Psoas muscle (tissue), 8 donors: ENCODE measurements around the gene HSD3B7. TPM values are rescaled to one million over a fixed set of nuclear protein-coding genes. Genes with fewer than 3 reads are reported as not detected.

Experiments
- ATAC-seq, 4 donors: fragments of 200-7000 bp; cut with Tn5 transposase; one replicate each; pipeline ENCODE4 v1.9.1; 2020; ENCODE audit warnings: moderate library complexity in 3 of 4, mild to moderate bottlenecking in 2 of 4
- DNase-seq, 2 donors: peaks; one replicate each; pipeline ENCODE4 v3.0.0-alpha.2; 2020
- H3K27ac ChIP-seq: fragments of 200-600 bp; one replicate; pipeline ENCODE4 v1.8.0; 2022
- H3K27me3 ChIP-seq, 3 donors: fragments of 200-600 bp in 1 of 3; one replicate each; pipeline versions ENCODE4 v1.6.1 to v1.8.0; 2013 to 2022; ENCODE audit warnings: low read length in 2 of 3, mild to moderate bottlenecking in 2 of 3, moderate library complexity in 1 of 3; ENCODE audit not compliant: insufficient read depth in 3 of 3
- H3K36me3 ChIP-seq, 2 donors: fragments of 200-600 bp in 1 of 2; one replicate each; pipeline versions ENCODE4 v1.6.1 to v1.8.0; 2013 to 2022; ENCODE audit warnings: low read depth in 1 of 2, mild to moderate bottlenecking in 1 of 2, moderate library complexity in 1 of 2; ENCODE audit not compliant: insufficient read depth in 1 of 2
- H3K4me1 ChIP-seq: fragments of 200-600 bp; one replicate; pipeline ENCODE4 v1.8.0; 2022
- H3K4me3 ChIP-seq: fragments of 200-600 bp; one replicate; pipeline ENCODE4 v1.8.0; 2022; ENCODE audit warnings: mild to moderate bottlenecking
- H3K9me3 ChIP-seq: fragments of 200-600 bp; one replicate; pipeline ENCODE4 v1.8.0; 2022
- WGBS, 3 donors: extraction: QIAGEN DNeasy Blood & Tissue Kit; methylation state at CpG; one replicate each; pipeline versions ENCODE4 v1.1.6 to v1.1.7; 2013; 5-methylcytosine and 5-hydroxymethylcytosine counted together
- intact Hi-C, 2 donors: fragments of 100-400 bp; cut with DNase I; formaldehyde crosslinking; loops; one replicate each; pipeline versions ENCODE4 v1.11.0 to v1.14.2; 2022
- polyA plus RNA-seq, 3 donors: library from polyadenylated mRNA; stranded (reverse); fragments of 200-250 nt; gene quantifications; one replicate each; pipeline ENCODE4 v1.2.3, GENCODE V29; 2013
- total RNA-seq, 4 donors: library from RNA; stranded (reverse); fragmentation: NEBNext Ultra II Directional in 2 of 4; extraction: Animal tissue kit (Norgen Biotek cat#: 25700) in 2 of 4; gene quantifications; one replicate each; pipeline versions ENCODE4 v1.2.1 to v1.2.4, GENCODE V29; 2021 to 2023
- TF ChIP-seq, protein P1 (sequence below): fragments of 200-600 bp; IDR thresholded peaks from one replicate; pipeline ENCODE4 v1.8.0; 2022; ENCODE audit warnings: antibody characterized with exemption
- donor health status: healthy with polysubstance abuse.
- donor health status: DM: no; HTN: no; CAD: no; lungs with moderate emphysema.
- donor health status: Bipolar disorder and iron deficiency.
- donor health status: healthy.
- donor health status: DM: yes; HTN: yes; CAD: no.
- donor health status: DM: no; HTN: no; CAD: no.
- donor health status: DM: no; HTN: no; CAD: no.
- donor health status: DM: yes; HTN: yes; CAD: no.

The HSD3B7 gene
- total and polyA plus RNA-seq, 7 donors, result 3.2 to 12.8 (median 4.9) TPM

DNA sequence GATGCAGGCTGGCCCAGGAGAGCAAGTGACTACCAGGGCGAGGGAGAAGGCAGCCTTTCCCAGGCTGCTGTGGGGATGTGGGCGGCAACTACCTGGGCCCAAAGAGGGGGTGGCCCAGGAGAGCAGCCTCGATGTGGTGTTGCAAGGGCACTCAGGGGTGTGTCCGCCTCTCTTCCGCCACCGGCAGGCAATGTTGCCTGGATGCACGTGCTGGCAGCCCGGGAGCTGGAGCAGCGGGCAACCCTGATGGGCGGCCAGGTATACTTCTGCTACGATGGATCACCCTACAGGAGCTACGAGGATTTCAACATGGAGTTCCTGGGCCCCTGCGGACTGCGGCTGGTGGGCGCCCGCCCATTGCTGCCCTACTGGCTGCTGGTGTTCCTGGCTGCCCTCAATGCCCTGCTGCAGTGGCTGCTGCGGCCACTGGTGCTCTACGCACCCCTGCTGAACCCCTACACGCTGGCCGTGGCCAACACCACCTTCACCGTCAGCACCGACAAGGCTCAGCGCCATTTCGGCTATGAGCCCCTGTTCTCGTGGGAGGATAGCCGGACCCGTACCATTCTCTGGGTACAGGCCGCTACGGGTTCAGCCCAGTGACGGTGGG is 2.7 kb downstream of the HSD3B7 start:
- H3K36me3 ChIP-seq, result peaks cover 0 to 19% of the 10 kb centered on the region in 2 donors
- H3K27me3 ChIP-seq, result no peaks in the 10 kb centered on the region
- H3K4me3 ChIP-seq, result no peak overlapping the region
- TF ChIP-seq, protein P1, sequence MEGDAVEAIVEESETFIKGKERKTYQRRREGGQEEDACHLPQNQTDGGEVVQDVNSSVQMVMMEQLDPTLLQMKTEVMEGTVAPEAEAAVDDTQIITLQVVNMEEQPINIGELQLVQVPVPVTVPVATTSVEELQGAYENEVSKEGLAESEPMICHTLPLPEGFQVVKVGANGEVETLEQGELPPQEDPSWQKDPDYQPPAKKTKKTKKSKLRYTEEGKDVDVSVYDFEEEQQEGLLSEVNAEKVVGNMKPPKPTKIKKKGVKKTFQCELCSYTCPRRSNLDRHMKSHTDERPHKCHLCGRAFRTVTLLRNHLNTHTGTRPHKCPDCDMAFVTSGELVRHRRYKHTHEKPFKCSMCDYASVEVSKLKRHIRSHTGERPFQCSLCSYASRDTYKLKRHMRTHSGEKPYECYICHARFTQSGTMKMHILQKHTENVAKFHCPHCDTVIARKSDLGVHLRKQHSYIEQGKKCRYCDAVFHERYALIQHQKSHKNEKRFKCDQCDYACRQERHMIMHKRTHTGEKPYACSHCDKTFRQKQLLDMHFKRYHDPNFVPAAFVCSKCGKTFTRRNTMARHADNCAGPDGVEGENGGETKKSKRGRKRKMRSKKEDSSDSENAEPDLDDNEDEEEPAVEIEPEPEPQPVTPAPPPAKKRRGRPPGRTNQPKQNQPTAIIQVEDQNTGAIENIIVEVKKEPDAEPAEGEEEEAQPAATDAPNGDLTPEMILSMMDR, result no peak
- H3K9me3 ChIP-seq, result no peaks in the 10 kb centered on the region
- intact Hi-C loops, result loop anchor here (5.0 to 10.0 kb wide), 5 partner anchors 107 to 880 kb away; partner anchors contain the start of genes VKORC1 (in 1 of the 2) and ZNF843 (in 1 of the 2)
- DNase-seq (no peak), ATAC-seq (no peak)
- WGBS, 3 donors, result 93 to 96% (median 95%) methylated on average over 30 of the region's 30 CpGs
- no peak overlapping the region for H3K27ac ChIP-seq
- peaks cover 10% of the 10 kb centered on the region for H3K4me1 ChIP-seq

DNA sequence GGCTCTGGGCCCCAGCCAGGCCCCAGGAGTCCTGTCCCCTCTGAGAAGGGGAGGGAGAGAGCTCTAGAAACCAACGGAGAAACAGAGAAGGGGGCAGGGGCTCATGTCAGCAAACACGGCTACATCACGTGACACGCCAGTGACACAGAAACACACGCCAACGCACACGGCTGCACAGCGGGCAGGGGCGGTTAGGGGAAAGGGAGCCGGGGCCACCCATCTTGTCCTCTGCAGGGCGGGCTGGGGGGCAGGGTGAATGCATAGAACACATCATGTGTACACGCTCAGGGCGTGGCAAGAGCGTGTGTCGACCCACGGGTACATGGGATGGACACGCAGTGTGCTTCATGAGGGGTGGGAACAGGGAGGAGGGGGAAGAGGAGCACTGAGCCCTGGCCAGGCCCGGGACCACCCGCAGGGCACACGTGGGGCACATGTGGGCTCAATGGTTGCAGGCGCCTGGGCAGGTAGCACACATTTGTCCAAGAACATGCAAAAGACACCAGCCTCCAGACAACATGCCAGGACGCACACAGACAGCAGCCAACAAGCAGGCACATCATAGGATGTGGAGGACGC is 4.6 kb downstream of the HSD3B7 start:
- no peak for ATAC-seq
- Histone ChIP-seq H3K27me3 (no peaks in the 10 kb centered on the region), H3K9me3 (no peaks in the 10 kb centered on the region), H3K36me3 (peaks cover 0 to under 1% of the 10 kb centered on the region in 2 donors), H3K27ac (no peak overlapping the region), H3K4me1 (peaks cover 10% of the 10 kb centered on the region), H3K4me3 (no peak overlapping the region)
- intact Hi-C loops, result loop anchor here (5.0 to 10.0 kb wide), 6 partner anchors 65 to 878 kb away; partner anchors contain the start of genes VKORC1 (in 1 of the 2) and ZNF843 (in 1 of the 2)
- TF ChIP-seq, protein P1, result no peak
- WGBS, 3 donors, result 72 to 82% (median 79%) methylated on average over 23 of the region's 23 CpGs
- DNase-seq, result no peak

DNA sequence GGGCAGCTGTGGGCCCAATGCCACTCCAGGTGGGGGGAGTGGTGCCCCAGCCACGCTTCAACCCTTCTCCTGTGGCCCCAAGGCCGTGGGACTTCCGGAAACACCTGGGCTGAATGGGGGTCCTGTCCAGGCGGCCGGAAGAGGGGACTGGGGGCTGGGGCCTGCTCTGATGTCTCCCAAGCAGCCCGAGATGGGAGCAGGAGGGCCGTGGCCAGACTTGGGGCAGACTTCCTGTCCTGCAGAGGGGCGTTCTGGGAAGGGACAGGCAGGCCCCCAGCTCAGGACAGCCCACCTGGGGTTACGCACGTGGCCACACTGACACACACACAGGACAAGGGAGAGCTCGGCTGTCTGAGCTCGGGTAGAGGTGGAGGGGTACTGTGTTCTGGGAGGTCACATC is 5.1 kb downstream of the HSD3B7 start:
- ATAC-seq (no peak), DNase-seq (no peak)
- H3K36me3 ChIP-seq, result no peaks in the 10 kb centered on the region
- no peak overlapping the region for H3K4me3 ChIP-seq
- no peaks in the 10 kb centered on the region for H3K9me3 ChIP-seq
- intact Hi-C loops, result loop anchor here in 1 of 2 donors (10.0 kb wide), 1 partner anchor 65 kb away; no protein-coding TSS in a partner anchor
- peaks cover 9% of the 10 kb centered on the region for H3K4me1 ChIP-seq
- 68 to 82% (median 78%) methylated on average over 12 of the region's 12 CpGs for whole genome bisulfite sequencing, 3 donors
- H3K27me3 ChIP-seq, result no peaks in the 10 kb centered on the region
- TF ChIP-seq, protein P1, result no peak
- H3K27ac ChIP-seq, result no peak overlapping the region

DNA sequence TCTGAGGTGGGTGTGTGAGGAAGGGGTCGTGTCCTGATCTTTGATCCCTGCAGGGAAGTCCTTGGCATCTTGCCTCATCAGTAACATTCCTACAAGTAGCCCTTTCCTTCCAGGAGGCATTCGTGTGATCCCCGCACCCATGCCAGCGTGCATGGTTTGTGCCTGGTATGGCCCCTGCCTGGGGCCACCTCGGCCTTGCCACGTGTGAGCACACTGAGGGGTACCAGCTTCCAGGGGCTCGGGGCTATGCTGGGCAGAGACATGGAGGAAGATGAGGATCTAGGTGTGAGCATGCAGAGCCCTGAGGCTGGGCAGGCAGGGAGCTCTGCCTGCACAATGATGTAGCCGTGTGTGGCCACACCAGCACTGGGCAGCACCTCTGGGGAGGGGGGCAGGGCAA is 6.0 kb downstream of the HSD3B7 start:
- Histone ChIP-seq H3K27me3 (no peaks in the 10 kb centered on the region), H3K27ac (no peak overlapping the region), H3K36me3 (no peaks in the 10 kb centered on the region), H3K9me3 (no peaks in the 10 kb centered on the region), H3K4me1 (no peaks in the 10 kb centered on the region), H3K4me3 (no peak overlapping the region)
- WGBS, 3 donors, result 78 to 81% (median 79%) methylated on average over 8 of the region's 8 CpGs
- no peak for DNase-seq
- TF ChIP-seq, protein P1, result no peak
- no peak for ATAC-seq
- intact Hi-C loops, result loop anchor here in 1 of 2 donors (10.0 kb wide), 1 partner anchor 64 kb away; no protein-coding TSS in a partner anchor
